Central memory CD8-positive, alpha-beta T cell (primary cell): Measurements from ENCODE around the gene DIAPH2.

Experiments
- ATAC-seq: fragments of 150-1000 bp; cut with Tn5 transposase; replicated peaks from 2 replicates; pipeline ENCODE4 v1.10.0; 2022; ENCODE audit warnings: mild to moderate bottlenecking, moderate FRiP score, moderate number of reproducible peaks; ENCODE audit not compliant: poor library complexity, severe bottlenecking; ENCODE audit errors: extremely low read depth
- DNase-seq, 2 donors: peaks; one replicate each; pipeline ENCODE4 v3.0.0; 2021; ENCODE audit warnings: low spot score in 2 of 2
- H3K27ac Mint-ChIP-seq: one replicate; pipeline ENCODE4 v1.8.0; 2022; ENCODE audit warnings: low read depth, mild to moderate bottlenecking, moderate library complexity, mixed read lengths
- H3K27me3 Mint-ChIP-seq: one replicate; pipeline ENCODE4 v1.8.0; 2022; ENCODE audit warnings: mixed read lengths
- H3K36me3 Mint-ChIP-seq: one replicate; pipeline ENCODE4 v1.8.0; 2022; ENCODE audit warnings: mild to moderate bottlenecking, moderate library complexity, mixed read lengths; ENCODE audit not compliant: insufficient read depth
- H3K4me1 Mint-ChIP-seq: one replicate; pipeline ENCODE4 v1.8.0; 2022; ENCODE audit warnings: mixed read lengths
- H3K4me3 Mint-ChIP-seq: one replicate; pipeline ENCODE4 v1.8.0; 2022; ENCODE audit warnings: mild to moderate bottlenecking, moderate library complexity, mixed read lengths
- H3K9me3 Mint-ChIP-seq: one replicate; pipeline ENCODE4 v1.8.0; 2022; ENCODE audit warnings: mixed read lengths

The DIAPH2 gene

DNA sequence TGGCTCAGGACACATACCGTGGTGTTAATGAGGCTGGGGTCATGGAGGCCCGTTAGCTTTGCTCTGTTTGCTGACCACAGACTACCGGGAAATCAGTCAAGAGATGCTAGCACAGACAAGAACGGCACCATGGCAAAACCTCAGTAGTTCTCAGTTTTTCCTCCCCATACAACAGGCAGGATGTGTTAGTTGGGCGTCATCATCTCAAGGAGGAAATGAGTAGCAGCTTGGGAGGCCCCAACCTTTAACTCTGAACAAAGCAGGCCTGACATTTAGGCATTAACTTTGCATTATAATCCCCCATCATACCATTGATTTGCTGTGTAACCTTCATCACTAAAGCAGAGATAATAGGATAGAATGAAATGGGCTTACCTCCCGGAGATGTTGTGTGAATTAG lies 913.3 kb downstream of the DIAPH2 start:
- ATAC-seq (no peak), DNase-seq (no peak)
- Mint-ChIP-seq H3K27me3 (no peaks in the 10 kb centered on the region), H3K4me1 (peaks cover 7% of the 10 kb centered on the region), H3K9me3 (no peaks in the 10 kb centered on the region), H3K27ac (no peak overlapping the region), H3K36me3 (no peaks in the 10 kb centered on the region), H3K4me3 (no peak overlapping the region)

GRCh38 chrX:97602465-97603258 lies 918.0 kb downstream of the DIAPH2 start:
- DNase-seq, result no peak
- Mint-ChIP-seq H3K27me3 (no peaks in the 10 kb centered on the region), H3K36me3 (no peaks in the 10 kb centered on the region)

GRCh38 chrX:97605271-97605670 lies 920.6 kb downstream of the DIAPH2 start:
- no peak for ATAC-seq

More at GRCh38 chrX:97602465-97603258, 918.0 kb downstream of the DIAPH2 start:
- no peak overlapping the region for H3K27ac Mint-ChIP-seq
- H3K4me1 Mint-ChIP-seq, result peaks cover 6% of the 10 kb centered on the region
- H3K9me3 Mint-ChIP-seq, result no peaks in the 10 kb centered on the region
- ATAC-seq, result no peak
- H3K4me3 Mint-ChIP-seq, result no peak overlapping the region

GRCh38 chrX:97609357-97609756 lies 924.7 kb downstream of the DIAPH2 start:
- Mint-ChIP-seq H3K36me3 (no peaks in the 10 kb centered on the region), H3K27ac (no peak overlapping the region), H3K9me3 (no peaks in the 10 kb centered on the region), H3K4me3 (no peak overlapping the region), H3K4me1 (no peaks in the 10 kb centered on the region), H3K27me3 (no peaks in the 10 kb centered on the region)
- no peak for ATAC-seq
- DNase-seq, result no peak

More at GRCh38 chrX:97605271-97605670, 920.6 kb downstream of the DIAPH2 start:
- H3K36me3 Mint-ChIP-seq, result no peaks in the 10 kb centered on the region
- H3K27me3 Mint-ChIP-seq, result no peaks in the 10 kb centered on the region
- H3K4me1 Mint-ChIP-seq, result no peaks in the 10 kb centered on the region
- no peak overlapping the region for H3K27ac Mint-ChIP-seq
- H3K4me3 Mint-ChIP-seq, result no peak overlapping the region
- DNase-seq, result no peak
- H3K9me3 Mint-ChIP-seq, result no peaks in the 10 kb centered on the region

- Mint-ChIP-seq H3K4me1 (no peaks in the 10 kb centered on the region), H3K27me3 (no peaks in the 10 kb centered on the region), H3K36me3 (no peaks in the 10 kb centered on the region), H3K4me3 (no peak overlapping the region), H3K27ac (no peak overlapping the region), H3K9me3 (no peaks in the 10 kb centered on the region)
- ATAC-seq, result no peak
- no peak for DNase-seq
Observed at GRCh38 chrX:97609938-97610337, 925.3 kb downstream of the DIAPH2 start.

DNA sequence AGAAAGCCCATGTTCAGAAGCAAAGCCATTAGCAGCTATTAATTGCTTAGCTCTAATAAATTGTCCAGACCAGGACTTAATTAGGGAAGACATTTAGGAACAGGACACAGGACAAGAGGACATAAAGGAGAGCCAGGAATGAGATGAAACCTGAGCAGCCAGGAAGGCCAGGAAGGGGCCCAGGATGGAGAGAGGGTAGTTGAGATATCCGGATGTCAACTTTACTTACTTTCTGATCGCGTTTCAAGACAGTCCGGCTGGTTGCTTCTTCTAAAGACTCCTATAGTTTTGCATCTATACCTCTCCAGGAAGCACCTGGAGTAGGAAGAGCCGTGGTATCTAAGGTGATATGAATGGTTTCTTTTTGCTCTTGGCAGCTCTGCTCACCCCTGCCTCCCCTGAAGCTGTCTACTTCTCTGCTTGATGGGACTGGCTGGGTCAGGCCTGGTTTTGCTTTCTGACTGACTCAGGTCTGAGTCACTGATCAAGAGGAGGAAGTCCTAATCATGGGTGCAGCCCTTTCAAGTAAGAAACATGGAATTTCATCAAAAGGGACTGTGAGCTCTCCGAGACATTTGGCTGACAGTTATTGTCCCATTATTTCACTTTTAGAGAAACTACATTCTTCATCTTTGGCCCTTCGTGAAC lies 932.4 kb downstream of the DIAPH2 start:
- H3K27me3 Mint-ChIP-seq, result no peaks in the 10 kb centered on the region
- H3K27ac Mint-ChIP-seq, result no peak overlapping the region
- H3K9me3 Mint-ChIP-seq, result no peaks in the 10 kb centered on the region
- ATAC-seq (no peak), DNase-seq (no peak)
- no peak overlapping the region for H3K4me3 Mint-ChIP-seq
- H3K36me3 Mint-ChIP-seq, result no peaks in the 10 kb centered on the region
- no peaks in the 10 kb centered on the region for H3K4me1 Mint-ChIP-seq

GRCh38 chrX:97619499-97619898 lies 934.9 kb downstream of the DIAPH2 start:
- H3K4me3 Mint-ChIP-seq, result no peak overlapping the region

GRCh38 chrX:97622111-97622510 lies 937.5 kb downstream of the DIAPH2 start:
- Mint-ChIP-seq H3K27me3 (no peaks in the 10 kb centered on the region), H3K36me3 (no peaks in the 10 kb centered on the region), H3K9me3 (no peaks in the 10 kb centered on the region), H3K4me1 (no peaks in the 10 kb centered on the region), H3K4me3 (no peak overlapping the region), H3K27ac (no peak overlapping the region)
- DNase-seq, result no peak
- no peak for ATAC-seq

More at GRCh38 chrX:97619499-97619898, 934.9 kb downstream of the DIAPH2 start:
- no peaks in the 10 kb centered on the region for H3K4me1 Mint-ChIP-seq
- DNase-seq (no peak), ATAC-seq (no peak)
- no peaks in the 10 kb centered on the region for H3K27me3 Mint-ChIP-seq
- H3K9me3 Mint-ChIP-seq, result no peaks in the 10 kb centered on the region
- no peak overlapping the region for H3K27ac Mint-ChIP-seq
- no peaks in the 10 kb centered on the region for H3K36me3 Mint-ChIP-seq

GRCh38 chrX:97628326-97628725 lies 943.7 kb downstream of the DIAPH2 start:
- Mint-ChIP-seq H3K9me3 (no peaks in the 10 kb centered on the region), H3K27me3 (no peaks in the 10 kb centered on the region), H3K36me3 (no peaks in the 10 kb centered on the region), H3K27ac (no peak overlapping the region), H3K4me3 (no peak overlapping the region), H3K4me1 (no peaks in the 10 kb centered on the region)
- ATAC-seq (no peak), DNase-seq (no peak)

- H3K4me1 Mint-ChIP-seq, result no peaks in the 10 kb centered on the region
- no peaks in the 10 kb centered on the region for H3K27me3 Mint-ChIP-seq
- no peaks in the 10 kb centered on the region for H3K9me3 Mint-ChIP-seq
- no peaks in the 10 kb centered on the region for H3K36me3 Mint-ChIP-seq
- no peak overlapping the region for H3K4me3 Mint-ChIP-seq
- no peak overlapping the region for H3K27ac Mint-ChIP-seq
- ATAC-seq, result no peak
- no peak for DNase-seq
Observed at GRCh38 chrX:97628807-97629596, 944.4 kb downstream of the DIAPH2 start.

DNA sequence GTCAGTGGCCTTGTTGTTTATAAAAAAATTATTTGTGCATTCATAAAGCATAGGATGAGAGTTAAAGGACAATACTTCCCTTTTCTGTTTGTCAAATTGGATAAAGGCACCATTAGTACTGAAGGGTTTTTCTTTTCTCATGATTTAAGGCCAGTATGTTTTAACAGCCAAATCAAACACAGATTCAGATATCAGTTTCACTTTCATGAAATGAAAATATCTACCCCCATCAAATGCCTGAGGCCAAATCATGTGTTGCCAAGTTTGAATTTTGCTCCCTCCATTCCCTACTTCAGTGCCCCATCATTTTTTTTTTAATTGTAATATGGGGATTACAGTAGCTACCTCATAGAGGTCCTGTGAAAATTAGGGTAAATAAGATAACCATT lies 944.9 kb downstream of the DIAPH2 start:
- ATAC-seq, result no peak
- no peaks in the 10 kb centered on the region for H3K9me3 Mint-ChIP-seq
- no peak overlapping the region for H3K27ac Mint-ChIP-seq
- DNase-seq, result no peak
- H3K36me3 Mint-ChIP-seq, result no peaks in the 10 kb centered on the region
- H3K27me3 Mint-ChIP-seq, result no peaks in the 10 kb centered on the region
- no peaks in the 10 kb centered on the region for H3K4me1 Mint-ChIP-seq
- H3K4me3 Mint-ChIP-seq, result no peak overlapping the region

- DNase-seq, result no peak
- no peak overlapping the region for H3K27ac Mint-ChIP-seq
- H3K27me3 Mint-ChIP-seq, result no peaks in the 10 kb centered on the region
- H3K36me3 Mint-ChIP-seq, result no peaks in the 10 kb centered on the region
- H3K9me3 Mint-ChIP-seq, result no peaks in the 10 kb centered on the region
- no peak overlapping the region for H3K4me3 Mint-ChIP-seq
- H3K4me1 Mint-ChIP-seq, result no peaks in the 10 kb centered on the region
- no peak for ATAC-seq
Observed at GRCh38 chrX:97633798-97634197, 949.2 kb downstream of the DIAPH2 start.
